Measurements from ENCODE around the gene RNF43.
"Not testable (repeated sequence)": the region's sequence is repeated elsewhere in the genome, so short reads cannot be mapped to it uniquely, and the experiment has no call there.

RNF43 gene

DNA sequence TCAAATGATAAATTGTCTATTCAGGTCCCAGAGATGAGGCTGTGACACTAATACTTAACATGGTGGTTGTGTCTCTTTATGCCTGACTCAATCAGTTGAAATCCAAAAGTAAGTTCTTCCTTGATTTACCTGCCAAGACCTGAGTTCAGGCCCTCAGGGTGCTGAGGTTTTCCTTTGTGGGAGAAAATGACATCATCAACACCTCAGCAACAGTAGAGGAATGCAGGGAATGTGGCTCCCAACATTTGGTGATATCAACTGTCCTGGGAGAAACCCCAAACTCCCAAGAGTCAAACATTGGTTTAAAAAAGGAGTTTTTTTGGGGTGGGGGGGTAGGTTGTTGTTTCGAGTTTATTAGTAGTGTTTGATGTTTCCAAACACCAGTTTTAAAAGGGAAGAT is 14.7 kb downstream of the RNF43 start:
- H3K4me3 ChIP-seq (ENCODE audit: low read depth, low read length), result no peak overlapping the region
- CTCF ChIA-PET, result no interaction called here
- no peak for DNase-seq (ENCODE audit: low read depth, low spot score)
- POLR2A ChIA-PET, result no interaction called here
- TF ChIP-seq CTCF (IDR thresholded peaks at IDR 0.05; ENCODE audit: insufficient read depth, low read length, missing control alignments), result no peak

- POLR2A ChIA-PET, result no interaction called here
- no peak overlapping the region for H3K4me3 ChIP-seq (ENCODE audit: low read depth, low read length)
- no peak for TF ChIP-seq CTCF (IDR thresholded peaks at IDR 0.05; ENCODE audit: insufficient read depth, low read length, missing control alignments)
- CTCF ChIA-PET, result no interaction called here
- no peak for DNase-seq (ENCODE audit: low read depth, low spot score)
These were observed 15.3 kb downstream of the RNF43 start for GRCh38 chr17:58402047-58402446.

GRCh38 chr17:58401287-58401686 is 16.0 kb downstream of the RNF43 start:
- ChIA-PET CTCF (no interaction called here), POLR2A (no interaction called here)
- no peak for TF ChIP-seq CTCF (IDR thresholded peaks at IDR 0.05; ENCODE audit: insufficient read depth, low read length, missing control alignments)
- no peak for DNase-seq (ENCODE audit: low read depth, low spot score)
- no peak overlapping the region for H3K4me3 ChIP-seq (ENCODE audit: low read depth, low read length)

DNA sequence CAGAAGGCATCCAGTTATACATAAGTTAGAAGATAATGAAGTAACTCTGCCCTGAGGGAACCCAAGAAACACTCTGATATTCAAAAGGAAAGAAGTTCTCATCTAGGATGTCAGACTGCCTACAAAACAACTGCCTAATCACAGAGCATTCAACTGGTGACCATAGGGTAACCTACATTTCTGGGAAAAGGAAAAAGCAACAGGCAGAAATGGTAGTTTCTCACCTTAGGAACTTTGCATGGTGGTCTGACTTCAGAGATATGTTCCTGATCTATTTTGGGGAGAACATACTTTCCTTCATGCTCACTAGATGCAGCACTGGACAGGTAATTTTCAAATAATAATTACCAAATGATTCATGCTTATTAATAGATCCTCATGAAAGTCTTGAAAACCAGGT is 16.5 kb downstream of the RNF43 start:
- TF ChIP-seq CTCF (IDR thresholded peaks at IDR 0.05; ENCODE audit: insufficient read depth, low read length, missing control alignments), result no peak
- ChIA-PET POLR2A (no interaction called here), CTCF (no interaction called here)
- no peak for DNase-seq (ENCODE audit: low read depth, low spot score)
- no peak overlapping the region for H3K4me3 ChIP-seq (ENCODE audit: low read depth, low read length)

- H3K4me3 ChIP-seq (ENCODE audit: low read depth, low read length), result no peak overlapping the region
- ChIA-PET CTCF (interaction anchor here (0.7 kb wide), 1 partner anchor 17 kb away, joined by 4 read pairs; the partner anchor contains the start of gene RNF43), POLR2A (no interaction called here)
- DNase-seq (ENCODE audit: low read depth, low spot score), result no peak
- TF ChIP-seq CTCF (IDR thresholded peaks at IDR 0.05; ENCODE audit: insufficient read depth, low read length, missing control alignments), result no peak
These were observed 17.4 kb downstream of the RNF43 start for GRCh38 chr17:58399974-58400373.

DNA sequence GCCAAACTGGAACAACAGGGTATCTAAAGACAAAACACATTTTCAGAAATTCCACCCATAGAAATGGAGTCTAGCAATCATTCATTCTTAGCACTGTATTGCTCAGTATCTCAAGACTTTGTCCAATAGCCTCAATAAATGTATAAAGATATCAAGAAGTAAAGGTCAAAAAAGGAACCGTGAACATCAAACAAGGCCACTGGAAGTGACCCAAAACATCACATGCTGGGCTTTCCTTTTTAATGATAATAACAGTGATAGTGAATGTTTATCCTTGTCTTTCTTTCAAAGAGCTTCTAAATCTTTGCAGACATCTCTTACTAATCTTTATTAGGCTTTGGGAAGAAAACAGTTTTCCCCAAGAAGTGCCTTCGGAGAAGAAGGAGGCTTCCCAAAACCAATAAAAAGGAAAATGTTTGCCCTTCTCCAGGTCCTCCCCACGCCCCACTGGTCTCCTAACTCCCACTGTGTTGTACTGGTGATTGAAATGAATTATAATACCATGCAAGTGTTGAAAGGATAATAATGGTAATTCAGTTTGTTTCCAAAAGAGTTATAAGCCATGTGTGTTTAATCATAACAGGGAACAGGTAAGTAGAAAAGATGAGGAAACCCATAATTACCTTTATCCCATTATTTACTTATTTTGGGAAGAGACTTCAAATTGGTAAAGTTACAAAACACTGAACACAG is 18.6 kb downstream of the RNF43 start:
- ChIA-PET POLR2A (no interaction called here), CTCF (no interaction called here)
- DNase-seq (ENCODE audit: low read depth, low spot score), result no peak
- TF ChIP-seq CTCF (IDR thresholded peaks at IDR 0.05; ENCODE audit: insufficient read depth, low read length, missing control alignments), result no peak
- H3K4me3 ChIP-seq (ENCODE audit: low read depth, low read length), result no peak overlapping the region

GRCh38 chr17:58397421-58397820 is 19.9 kb downstream of the RNF43 start:
- POLR2A ChIA-PET; H3K4me3 ChIP-seq (ENCODE audit: low read depth, low read length); CTCF ChIA-PET; DNase-seq (ENCODE audit: low read depth, low spot score): not testable (repeated sequence)
